ENCODE results near the gene NR1I3. TPM values are rescaled to one million over a fixed set of nuclear protein-coding genes. Genes with fewer than 3 reads are reported as not detected.

Gene NR1I3
- total and polyA plus RNA-seq, 2 of the 13 experiments (the other 11 are each of a cell fraction or from before 2014, with no cell fraction given): 0.62 to 0.95 TPM

GRCh38 chr1:161225534-161226319, 12.3 kb downstream of the NR1I3 start, which contains the start of gene TOMM40L (continued):
- TF ChIP-seq ZNF232 (CRISPR knock-in tag; IDR thresholded peaks at IDR 0.05; ENCODE audit: borderline replicate concordance) (0 out of 2 replicates have a peak, but pooled peaks have one; percentile 40), ZSCAN5A (CRISPR knock-in tag; IDR thresholded peaks at IDR 0.05; ENCODE audit: borderline replicate concordance) (no peak), STAG1 (CRISPR knock-in tag; IDR thresholded peaks at IDR 0.05) (peak; percentile 51), MEIS1 (CRISPR knock-in tag; IDR thresholded peaks at IDR 0.05; ENCODE audit: borderline replicate concordance) (peak; percentile 78; the same call in 1 of the 2 replicates), SOX5 (CRISPR knock-in tag; IDR thresholded peaks at IDR 0.05; ENCODE audit: borderline replicate concordance) (peak; percentile 27), POLR2G (IDR thresholded peaks at IDR 0.05; ENCODE audit: low read depth, low read length) (peak; percentile 79), PHF8 (CRISPR knock-in tag; IDR thresholded peaks at IDR 0.05) (peak; percentile 16; the same call in 1 of the 2 replicates), KLF16 (CRISPR knock-in tag; IDR thresholded peaks at IDR 0.05) (peak in 1 of 2 experiments; percentile 46; a peak in 1 of 4 replicates), PAXIP1 (CRISPR knock-in tag; conservative IDR thresholded peaks at IDR 0.05) (peak; percentile 48; the same call in 1 of the 2 replicates), TARDBP (CRISPR knock-in tag; IDR thresholded peaks at IDR 0.05) (no peak; the same call in 1 of the 2 replicates)
- TF ChIP-seq, protein P1, sequence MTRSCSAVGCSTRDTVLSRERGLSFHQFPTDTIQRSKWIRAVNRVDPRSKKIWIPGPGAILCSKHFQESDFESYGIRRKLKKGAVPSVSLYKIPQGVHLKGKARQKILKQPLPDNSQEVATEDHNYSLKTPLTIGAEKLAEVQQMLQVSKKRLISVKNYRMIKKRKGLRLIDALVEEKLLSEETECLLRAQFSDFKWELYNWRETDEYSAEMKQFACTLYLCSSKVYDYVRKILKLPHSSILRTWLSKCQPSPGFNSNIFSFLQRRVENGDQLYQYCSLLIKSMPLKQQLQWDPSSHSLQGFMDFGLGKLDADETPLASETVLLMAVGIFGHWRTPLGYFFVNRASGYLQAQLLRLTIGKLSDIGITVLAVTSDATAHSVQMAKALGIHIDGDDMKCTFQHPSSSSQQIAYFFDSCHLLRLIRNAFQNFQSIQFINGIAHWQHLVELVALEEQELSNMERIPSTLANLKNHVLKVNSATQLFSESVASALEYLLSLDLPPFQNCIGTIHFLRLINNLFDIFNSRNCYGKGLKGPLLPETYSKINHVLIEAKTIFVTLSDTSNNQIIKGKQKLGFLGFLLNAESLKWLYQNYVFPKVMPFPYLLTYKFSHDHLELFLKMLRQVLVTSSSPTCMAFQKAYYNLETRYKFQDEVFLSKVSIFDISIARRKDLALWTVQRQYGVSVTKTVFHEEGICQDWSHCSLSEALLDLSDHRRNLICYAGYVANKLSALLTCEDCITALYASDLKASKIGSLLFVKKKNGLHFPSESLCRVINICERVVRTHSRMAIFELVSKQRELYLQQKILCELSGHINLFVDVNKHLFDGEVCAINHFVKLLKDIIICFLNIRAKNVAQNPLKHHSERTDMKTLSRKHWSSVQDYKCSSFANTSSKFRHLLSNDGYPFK (CRISPR knock-in tag; IDR thresholded peaks at IDR 0.05; ENCODE audit: borderline replicate concordance): peak; percentile 81
- TF ChIP-seq, protein P2, sequence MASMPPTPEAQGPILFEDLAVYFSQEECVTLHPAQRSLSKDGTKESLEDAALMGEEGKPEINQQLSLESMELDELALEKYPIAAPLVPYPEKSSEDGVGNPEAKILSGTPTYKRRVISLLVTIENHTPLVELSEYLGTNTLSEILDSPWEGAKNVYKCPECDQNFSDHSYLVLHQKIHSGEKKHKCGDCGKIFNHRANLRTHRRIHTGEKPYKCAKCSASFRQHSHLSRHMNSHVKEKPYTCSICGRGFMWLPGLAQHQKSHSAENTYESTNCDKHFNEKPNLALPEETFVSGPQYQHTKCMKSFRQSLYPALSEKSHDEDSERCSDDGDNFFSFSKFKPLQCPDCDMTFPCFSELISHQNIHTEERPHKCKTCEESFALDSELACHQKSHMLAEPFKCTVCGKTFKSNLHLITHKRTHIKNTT (CRISPR knock-in tag; IDR thresholded peaks at IDR 0.05): no peak
- TF ChIP-seq, protein P3, sequence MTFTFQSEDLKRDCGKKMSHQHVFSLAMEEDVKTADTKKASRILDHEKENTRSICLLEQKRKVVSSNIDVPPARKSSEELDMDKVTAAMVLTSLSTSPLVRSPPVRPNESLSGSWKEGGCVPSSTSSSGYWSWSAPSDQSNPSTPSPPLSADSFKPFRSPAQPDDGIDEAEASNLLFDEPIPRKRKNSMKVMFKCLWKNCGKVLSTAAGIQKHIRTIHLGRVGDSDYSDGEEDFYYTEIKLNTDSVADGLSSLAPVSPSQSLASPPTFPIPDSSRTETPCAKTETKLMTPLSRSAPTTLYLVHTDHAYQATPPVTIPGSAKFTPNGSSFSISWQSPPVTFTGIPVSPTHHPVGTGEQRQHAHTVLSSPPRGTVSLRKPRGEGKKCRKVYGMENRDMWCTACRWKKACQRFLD (CRISPR knock-in tag; IDR thresholded peaks at IDR 0.05; ENCODE audit: borderline replicate concordance): peak; percentile 49; the same call in 1 of the 2 replicates
